GM18858 (cell line): ENCODE data around the gene ALDH7A1.
"Not testable (repeated sequence)": the region's sequence is repeated elsewhere in the genome, so short reads cannot be mapped to it uniquely, and the experiment has no call there.

Experiments used
- ATAC-seq: cut with Tn5 transposase; IDR thresholded peaks from one replicate; pipeline ENCODE4 v1.9.1; 2021; ENCODE audit not compliant: unreplicated experiment

The ALDH7A1 gene

DNA sequence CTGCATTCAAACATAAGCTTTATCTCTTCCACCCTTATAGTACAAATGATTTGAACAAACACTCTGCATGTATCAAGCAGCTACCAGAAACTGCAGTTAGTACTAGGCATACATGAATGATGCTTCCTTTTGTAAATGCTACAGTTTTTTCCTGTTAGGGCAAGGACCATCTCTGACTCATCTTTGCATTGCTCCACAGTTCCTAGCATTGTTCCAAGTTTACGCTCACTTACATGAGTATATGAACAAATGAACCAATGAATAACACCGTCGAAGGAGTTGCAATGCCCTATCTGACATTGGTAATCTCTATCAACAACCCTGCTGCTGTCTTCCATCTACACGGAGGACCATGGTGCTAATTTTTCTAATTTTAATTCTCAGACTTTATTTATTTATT, 2.1 kb upstream of the ALDH7A1 start:
- no peak for ATAC-seq

DNA sequence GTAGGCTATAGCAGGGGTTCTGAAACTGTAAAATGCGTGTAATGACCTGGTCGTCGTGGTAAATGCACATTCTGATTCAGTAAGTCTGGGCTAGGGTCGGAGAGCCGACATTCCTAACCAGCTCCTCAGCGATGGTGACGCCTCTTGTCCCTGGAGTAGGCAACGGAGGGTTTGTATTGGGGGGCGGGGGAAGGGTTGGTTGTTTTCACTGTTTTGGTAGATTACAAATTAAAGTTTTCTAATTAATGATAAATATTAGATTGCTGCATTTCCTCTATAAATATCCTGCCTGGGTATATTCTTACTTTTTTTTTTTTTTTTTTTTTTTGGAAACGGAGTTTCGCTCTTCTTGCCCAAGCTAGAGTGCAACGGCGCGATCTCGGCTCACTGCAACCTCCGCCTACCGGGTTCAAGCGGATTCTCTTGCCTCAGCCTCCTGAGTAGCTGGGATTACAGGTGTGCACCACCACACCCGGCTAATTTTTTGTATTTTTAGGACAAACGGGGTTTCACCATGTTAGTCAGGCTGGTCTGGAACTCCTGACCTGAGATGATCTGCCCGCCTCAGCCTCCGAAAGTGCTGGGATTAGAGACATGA, 566 bp upstream of the ALDH7A1 start:
- ATAC-seq: peak; percentile 12

DNA sequence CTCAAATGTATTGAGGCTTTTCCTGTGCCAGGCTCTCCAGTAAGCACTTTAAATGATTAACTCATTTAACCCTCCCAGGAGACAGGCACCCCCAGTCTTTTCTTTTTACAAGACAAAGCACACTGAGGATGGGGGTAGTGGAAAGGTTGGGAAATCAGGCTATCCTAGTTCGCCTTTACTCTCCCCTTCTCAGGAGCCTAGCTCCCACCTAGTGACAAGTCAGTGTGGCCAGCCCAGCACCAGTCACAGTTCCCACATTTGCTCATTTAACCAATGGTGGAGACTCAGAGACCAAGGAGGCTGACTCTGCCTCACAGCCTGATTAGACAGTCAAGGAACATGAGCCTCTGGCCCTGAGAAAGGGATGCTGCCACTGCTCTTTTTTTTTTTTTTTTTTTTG, 3.5 kb downstream of the ALDH7A1 start:
- no peak for ATAC-seq

DNA sequence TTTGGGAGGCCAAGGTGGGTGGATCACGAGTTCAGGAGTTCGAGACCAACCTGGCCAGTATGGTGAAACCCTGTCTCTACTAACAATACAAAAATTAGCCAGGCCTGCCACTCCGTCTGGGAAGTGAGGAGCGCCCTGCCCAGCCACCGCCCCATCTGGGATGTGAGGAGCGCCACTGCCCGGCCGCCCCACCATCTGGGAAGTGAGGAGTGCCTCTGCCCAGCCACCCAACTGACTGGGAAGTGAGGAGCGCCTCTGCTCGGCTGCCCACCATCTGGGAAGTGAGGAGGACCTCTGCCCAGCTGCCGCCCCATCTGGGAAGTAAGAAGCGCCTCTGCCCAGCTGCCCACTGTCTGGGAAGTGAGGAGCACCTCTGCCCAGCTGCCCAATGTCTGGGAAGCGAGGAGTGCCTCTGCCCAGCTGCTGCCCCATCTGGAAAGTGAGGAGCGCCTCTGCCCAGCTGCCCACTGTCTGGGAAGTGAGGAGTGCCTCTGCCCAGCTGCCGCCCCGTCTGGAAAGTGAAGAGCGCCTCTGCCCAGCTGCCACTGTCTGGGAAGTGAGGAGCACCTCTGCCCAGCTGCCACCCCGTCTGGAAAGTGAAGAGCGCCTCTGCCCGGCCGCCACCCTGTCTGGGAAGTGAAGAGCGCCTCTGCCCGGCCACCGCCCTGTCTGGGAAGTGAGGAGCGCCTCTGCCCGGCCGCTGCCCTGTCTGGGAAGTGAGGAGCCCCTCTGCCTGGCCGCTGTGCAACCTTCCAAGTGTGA, 5.3 kb downstream of the ALDH7A1 start:
- no peak for ATAC-seq

DNA sequence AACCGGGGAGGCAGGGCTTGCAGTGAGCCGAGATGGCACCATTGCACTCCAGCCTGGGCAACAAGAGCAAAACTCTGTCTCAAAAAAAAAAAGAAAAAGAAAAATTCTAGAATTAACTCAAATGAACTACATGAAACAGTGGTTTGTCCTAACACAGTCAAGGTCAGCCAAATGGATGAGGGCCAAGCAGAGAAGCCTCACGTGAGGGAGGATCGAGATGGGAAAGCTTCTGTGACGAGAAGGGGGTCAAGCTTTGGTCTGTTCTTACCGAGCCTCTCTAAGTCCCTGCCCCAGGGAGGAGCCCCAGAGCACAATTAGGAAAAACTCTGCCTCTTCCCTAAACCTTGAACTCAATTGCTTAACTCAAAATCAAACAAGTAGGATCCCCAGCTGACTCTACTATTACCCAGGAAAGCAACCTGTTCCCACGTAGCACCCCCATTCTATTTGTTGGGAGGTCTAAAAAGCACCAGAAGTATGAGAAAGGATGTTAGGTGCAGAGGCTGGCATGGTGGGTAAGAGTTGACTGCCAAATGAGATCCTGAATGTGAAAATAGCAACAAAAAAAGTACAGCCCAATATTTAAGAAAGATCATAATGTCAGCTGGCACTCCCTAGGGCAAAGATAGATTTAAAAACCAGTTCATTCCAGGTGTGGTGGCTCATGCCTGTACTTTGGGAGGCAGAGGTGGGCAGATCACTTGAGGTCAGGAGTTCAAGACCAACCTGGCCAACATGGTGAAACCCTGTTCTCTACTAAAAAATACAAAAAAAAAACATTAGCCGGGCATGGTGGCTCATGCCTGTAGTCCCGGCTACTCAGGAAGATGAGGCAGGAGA, 7.2 kb downstream of the ALDH7A1 start:
- no peak for ATAC-seq

DNA sequence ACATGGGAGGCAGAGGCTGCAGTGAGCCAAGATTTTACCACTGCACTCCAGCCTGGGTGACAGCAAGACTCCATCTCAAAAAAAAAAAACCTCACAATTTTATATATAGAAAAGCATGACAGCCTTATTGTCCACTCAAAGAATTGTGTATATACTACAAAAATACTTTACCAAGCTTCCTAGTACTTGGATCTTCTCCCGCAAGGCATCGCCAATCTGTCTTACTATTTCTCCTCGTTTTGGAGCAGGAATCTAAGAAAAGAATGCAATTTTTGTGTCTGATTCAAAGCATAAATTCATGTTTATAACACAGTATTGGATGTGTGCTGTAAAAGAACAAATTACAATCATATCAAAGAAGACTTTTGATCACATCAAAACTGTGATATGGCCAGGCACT, 11.3 kb downstream of the ALDH7A1 start:
- ATAC-seq: no peak

DNA sequence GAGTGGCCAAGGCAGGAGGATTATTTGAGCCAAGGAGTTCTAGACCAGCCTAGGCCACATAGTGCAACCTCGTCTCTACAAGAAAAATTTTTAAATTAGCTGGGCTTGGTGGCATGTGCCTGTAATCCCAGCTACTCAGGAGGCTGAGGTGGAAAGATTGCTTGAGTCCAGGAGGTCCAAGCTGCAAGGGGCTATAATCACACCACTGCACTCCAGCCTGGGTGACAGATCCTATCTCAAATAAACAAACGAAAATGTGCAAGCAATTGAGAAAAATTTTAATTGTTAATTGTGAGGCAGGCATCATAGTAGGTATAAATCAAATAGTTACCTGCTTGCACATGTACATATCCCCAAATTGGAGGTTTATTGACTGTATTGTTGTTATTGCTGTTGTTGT, 15.3 kb downstream of the ALDH7A1 start:
- no peak for ATAC-seq

DNA sequence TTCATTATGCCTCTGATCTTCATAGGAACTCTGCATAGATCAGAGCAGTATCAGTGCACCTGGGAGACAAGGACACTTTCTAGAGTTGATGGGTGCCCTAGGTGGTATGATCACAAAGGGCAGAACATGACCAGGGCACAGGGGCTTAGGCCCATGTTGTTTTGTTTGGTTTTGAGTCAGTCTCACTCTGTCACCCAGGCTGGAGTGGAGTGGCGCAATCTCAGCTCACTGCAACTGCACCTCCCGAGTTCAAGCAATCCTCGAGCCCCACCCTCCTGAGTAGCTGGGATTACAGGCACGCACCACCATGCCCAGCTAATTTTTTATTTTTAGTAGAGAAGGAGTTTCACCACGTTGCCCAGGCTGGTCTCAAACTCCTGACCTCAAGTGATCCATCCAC, 17.6 kb downstream of the ALDH7A1 start:
- ATAC-seq: no peak

DNA sequence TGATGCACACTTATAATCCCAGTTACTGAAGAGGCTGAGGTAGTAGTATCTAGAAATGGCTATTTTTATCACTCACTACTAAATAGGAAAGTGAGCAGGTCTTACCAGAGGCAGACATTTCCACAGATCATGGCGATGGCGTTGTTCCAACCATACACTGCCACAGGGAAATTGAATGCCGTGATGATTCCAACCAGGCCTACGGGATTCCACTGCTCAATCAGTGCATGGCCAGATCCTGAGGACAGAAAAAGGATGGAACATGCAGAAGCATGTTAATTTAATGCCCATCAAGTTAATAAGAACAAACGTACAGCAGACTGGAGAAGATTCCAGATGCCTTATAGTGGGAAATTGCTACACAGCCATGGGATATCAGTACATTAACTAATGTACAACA, 18.0 kb downstream of the ALDH7A1 start:
- no peak for ATAC-seq

DNA sequence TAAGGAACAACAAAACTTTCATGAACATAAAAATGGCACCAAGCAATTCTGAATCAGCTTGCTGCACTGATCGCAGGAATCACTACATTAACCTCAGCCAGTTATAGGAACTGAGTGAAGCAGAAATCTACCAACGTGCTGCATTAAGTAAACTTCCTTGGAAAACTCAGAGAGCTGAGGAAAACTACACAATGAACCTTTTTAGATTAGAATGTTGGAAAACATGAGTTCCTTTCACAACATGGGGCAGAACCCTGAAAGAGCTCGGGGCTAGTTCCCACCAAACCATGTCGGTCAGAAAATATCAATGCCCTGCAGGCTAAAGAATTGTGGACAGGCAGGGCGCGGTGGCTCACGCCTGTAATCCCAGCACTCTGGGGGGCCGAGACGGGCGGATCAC, 19.4 kb downstream of the ALDH7A1 start:
- no peak for ATAC-seq

DNA sequence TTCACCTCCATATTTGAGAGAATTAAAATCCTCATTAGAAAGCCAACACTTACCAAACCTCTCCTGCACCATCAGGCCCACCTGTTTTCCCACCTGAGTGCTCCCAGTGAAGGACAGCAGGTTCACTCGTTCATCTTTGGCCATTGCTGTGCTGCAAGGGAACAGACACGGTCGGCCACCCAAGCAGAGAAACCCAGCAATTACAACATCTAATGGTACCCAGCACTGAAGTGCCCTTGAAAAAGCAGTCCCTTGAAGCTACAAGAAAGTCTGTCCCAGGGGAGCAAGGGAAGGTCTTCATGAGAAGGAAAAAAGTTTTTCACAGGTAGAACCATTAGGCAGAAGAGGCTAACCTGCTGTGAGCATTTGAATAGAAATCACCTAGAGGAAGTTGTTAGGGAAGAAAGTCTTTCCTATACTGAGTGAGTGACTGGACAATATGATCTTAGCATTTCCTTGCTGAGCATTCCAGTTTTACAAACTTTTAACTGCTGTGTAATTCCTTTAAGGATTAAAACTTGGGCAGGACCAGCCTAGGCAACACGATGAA, 26.7 kb downstream of the ALDH7A1 start:
- ATAC-seq: no peak

DNA sequence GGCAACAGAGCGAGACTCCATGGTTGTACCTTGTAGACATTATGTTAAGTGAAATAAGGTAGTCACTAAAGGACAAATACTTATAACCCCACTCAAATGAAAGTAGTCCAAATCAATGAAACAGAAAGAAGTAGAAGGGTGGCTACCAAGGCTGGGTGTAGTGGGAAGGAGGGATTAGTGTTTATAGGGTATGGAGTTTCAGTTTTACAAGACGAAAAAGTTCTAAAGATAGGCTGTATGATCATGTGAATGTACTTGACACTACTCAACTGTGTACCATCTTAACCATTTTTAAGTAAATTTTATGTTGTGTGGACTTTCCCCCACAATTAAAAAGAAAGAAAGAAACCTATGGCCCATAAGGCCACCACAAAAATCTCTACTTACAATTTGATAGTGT, 32.2 kb downstream of the ALDH7A1 start:
- ATAC-seq: peak; percentile 99

DNA sequence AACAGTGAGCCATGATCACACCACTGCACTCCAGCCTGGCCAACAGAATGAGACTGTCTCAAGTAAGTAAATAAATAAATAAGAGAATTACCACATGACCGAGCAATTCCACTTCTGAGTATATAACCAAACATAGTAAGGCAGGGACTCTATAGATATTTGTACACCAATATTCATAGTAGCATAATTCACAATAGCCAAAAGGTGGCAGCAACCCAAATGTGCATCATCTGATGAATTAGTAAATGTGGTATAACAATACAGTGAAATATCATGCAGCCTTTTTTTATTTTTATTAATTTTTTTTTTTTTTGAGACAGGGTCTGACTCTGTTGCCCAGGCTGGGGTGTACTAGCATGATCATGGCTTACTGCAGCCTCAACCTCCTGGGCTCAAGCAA, 33.1 kb downstream of the ALDH7A1 start:
- no peak for ATAC-seq

DNA sequence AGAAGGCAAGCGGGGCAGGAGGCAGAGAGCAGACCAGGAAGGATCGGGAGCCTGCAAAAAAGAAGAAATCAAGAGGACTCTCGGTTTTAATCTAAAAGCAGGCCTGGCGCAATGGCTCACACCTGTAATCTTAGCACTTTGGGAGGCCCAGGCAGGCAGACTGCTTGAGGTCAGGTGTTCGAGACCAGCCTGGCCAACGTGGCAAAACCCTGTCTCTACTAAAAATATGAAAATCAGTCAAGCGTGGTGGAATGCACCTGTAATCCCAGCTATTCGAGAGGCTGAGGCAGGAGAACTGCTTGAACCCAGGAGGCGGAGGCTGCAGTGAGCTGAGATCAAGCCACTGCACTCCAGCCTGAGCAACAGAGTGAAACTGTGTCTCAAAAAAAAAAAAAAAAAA, 39.9 kb downstream of the ALDH7A1 start:
- ATAC-seq: not testable (repeated sequence)

DNA sequence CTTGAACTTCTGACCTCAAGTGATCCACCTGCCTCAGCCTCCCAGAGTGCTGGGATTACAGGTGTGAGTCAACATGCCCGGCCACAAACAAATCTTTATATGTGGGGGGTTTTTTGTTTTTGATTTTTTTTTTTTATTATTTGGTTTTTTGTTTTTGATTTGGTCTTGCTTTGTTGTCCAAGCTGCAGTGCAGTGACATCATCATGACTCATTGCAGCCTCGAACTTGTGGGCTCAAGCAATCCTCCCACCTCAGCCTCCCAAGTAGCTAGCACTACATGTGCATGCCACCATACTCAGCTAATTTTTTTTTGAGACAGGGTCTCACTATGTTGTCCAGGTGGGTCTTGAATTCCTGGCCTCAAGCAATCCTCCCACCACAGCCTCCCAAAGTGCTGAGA, 42.4 kb downstream of the ALDH7A1 start:
- no peak for ATAC-seq

DNA sequence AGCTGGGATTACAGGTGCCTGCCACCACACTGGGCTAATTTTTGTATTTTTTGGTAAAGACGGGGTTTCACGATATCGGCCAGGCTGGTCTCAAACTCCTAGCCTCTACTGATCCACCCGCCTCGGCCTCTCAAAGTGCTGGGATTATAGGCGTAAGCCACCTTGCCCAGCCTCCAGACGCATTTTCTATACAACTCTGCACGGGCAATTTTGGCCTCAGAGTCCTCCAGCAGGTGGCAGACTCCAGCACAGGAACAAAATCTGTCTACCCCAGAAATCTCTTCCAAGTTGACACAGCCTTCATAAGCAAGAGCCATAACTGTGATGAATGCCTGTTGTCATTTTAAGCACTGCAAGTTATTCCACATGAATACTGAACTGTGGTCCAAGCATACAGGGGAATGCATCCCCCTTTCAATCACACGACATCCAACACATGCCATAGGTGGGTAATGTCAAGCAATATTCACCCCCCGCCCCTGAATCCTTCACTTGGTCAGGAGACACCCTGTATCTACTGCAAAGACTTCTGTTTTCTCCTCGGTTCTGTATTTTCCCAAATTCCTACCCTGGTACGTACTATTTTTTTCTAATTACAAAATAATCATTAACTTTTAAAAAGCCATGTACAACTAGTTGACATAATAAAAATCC, 50.8 kb downstream of the ALDH7A1 start:
- no peak for ATAC-seq

DNA sequence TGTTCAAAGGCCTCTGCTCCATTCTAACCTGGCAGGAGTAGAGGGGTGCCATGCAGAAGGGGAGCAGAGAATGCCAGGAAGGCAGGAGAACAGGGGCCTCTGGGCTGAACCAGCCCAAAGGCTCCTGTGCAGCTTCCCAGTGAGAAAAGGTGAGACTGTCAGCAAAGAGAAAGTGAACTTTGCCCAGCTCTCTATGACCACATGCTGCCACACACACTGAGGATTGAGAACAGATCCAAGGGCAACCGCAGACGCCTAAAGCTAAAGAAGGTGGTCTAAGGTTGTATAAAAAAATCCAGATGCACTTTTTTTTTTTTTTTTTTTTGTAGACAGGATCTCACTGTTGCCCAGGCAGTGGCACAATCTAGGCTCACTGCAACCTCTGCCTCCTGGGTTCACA, 51.4 kb downstream of the ALDH7A1 start:
- no peak for ATAC-seq

DNA sequence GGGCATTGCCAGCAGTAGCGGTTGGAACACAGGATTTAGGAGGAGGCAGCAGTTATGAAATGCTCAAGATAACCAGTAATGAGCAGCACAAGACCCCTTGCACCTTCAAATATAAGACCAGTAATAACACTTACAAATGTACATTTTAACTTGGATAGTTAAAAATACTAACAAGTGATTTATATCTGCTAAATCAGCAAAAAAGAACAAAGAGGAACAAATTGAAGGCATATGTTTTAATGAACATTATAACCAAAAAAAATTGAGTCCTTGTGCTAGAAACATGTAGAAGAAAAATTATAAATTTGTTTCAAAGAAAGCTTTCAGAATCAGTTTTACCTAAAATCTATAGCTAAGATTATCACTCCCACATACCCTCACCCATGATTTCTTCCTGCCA, 52.0 kb downstream of the ALDH7A1 start:
- no peak for ATAC-seq

DNA sequence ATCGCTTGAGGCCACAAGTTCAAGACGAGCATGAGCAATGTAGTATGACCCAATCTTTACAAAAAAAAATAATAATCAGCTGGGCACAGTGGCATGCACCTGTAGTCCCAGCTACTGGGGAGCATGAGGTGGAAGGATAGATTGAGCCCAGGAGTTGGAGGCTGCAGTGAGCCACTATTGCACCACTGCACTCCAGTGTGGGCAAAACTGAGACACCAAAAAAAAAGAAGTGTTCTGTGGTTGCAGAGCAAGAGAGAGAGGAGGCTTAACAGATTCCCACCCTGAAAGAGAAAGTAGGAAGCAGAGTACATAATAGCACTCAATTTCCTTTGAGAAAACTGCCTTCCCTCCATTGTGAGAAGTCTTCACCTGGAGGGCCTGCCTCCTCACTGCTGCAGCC, 52.6 kb downstream of the ALDH7A1 start:
- ATAC-seq: no peak

DNA sequence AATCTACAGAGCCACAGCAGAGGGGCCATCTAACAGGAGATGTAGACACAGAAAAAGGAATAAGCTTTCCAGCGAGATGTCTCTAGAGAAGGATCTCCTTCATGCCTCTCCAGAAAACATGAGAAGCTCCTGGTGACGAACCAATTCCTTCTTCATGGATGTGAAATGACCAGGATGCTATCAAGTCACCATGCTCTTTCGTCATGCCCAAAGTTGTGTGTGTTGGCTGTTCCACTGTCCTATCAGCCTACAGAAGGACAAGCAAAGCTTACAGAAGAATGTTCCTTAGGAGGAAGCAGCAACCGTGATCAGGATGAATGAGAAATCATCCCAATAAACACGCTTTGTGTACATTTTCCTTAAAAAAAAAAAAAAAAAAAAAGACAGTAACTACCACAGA, 54.4 kb downstream of the ALDH7A1 start:
- ATAC-seq: no peak

DNA sequence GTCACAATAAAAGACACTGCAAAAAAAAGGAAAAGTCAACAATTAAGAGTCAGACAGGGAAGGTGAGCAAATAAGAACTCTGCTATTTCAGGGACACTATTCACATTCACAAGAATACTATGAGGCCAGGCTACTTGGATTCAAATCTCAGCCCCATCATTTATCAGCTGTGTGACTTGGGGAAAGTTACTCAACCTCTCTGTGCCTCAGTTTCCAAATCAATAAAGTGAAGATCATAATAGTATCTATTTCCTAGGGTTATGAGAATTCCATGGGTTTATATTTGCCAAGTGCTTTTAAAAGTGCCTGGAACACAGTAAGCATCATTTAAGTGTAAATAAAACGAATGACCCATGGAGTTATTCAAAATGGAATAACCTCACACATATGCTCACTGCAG, 56.4 kb downstream of the ALDH7A1 start:
- no peak for ATAC-seq
